Gastrocnemius medialis (tissue), 4 donors: ENCODE results near the gene NAV1.

Source experiments
- POLR2A ChIP-seq, 2 donors: fragments of 450-650 bp; IDR thresholded peaks; one replicate each; pipeline ENCODE4 v1.6.1; 2017; ENCODE audit warnings: antibody characterized with exemption in 2 of 2, mild to moderate bottlenecking in 2 of 2, moderate library complexity in 2 of 2
- TF ChIP-seq, protein P1 (sequence below), 5 experiments: fragments of 450-650 bp in 3 of 5; fragments of 200-600 bp in 2 of 5; sonication (generic) in 2 of 5; IDR thresholded peaks in 4 of 5; conservative IDR thresholded peaks in 1 of 5; 1 replicate in 4 of 5; 2 replicates in 1 of 5; pipeline ENCODE4 v1.5.1; 2016 to 2019; ENCODE audit warnings: antibody characterized with exemption in 5 of 5, mild to moderate bottlenecking in 3 of 5, moderate library complexity in 3 of 5

GRCh38 chr1:201570181-201570885 is 31.4 kb downstream of the NAV1 start:
- TF ChIP-seq, protein P1, sequence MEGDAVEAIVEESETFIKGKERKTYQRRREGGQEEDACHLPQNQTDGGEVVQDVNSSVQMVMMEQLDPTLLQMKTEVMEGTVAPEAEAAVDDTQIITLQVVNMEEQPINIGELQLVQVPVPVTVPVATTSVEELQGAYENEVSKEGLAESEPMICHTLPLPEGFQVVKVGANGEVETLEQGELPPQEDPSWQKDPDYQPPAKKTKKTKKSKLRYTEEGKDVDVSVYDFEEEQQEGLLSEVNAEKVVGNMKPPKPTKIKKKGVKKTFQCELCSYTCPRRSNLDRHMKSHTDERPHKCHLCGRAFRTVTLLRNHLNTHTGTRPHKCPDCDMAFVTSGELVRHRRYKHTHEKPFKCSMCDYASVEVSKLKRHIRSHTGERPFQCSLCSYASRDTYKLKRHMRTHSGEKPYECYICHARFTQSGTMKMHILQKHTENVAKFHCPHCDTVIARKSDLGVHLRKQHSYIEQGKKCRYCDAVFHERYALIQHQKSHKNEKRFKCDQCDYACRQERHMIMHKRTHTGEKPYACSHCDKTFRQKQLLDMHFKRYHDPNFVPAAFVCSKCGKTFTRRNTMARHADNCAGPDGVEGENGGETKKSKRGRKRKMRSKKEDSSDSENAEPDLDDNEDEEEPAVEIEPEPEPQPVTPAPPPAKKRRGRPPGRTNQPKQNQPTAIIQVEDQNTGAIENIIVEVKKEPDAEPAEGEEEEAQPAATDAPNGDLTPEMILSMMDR (IDR thresholded peaks at IDR 0.05 in 4 of 5, conservative IDR thresholded peaks at IDR 0.05 in 1 of 5): no peak
- TF ChIP-seq POLR2A (IDR thresholded peaks at IDR 0.05): no peak
